HTERT RPE-1 (cell line): ENCODE measurements around the gene TBX5.
"Not testable (repeated sequence)": the region's sequence is repeated elsewhere in the genome, so short reads cannot be mapped to it uniquely, and the experiment has no call there.

Source experiments
- in situ Hi-C: fragments of 300-500 bp; cut with MboI; formaldehyde crosslinking; loops from 4 replicates; pipeline ENCODE4 v1.14.3; 2020; ENCODE audit warnings: low sequenced_read_pairs

TBX5 gene

GRCh38 chr12:114393569-114393968 is 12.4 kb downstream of the TBX5 start:
- in situ Hi-C loops = no loop called here

- in situ Hi-C loops = no loop called here
These were observed 13.0 kb downstream of the TBX5 start for GRCh38 chr12:114392909-114393308.

DNA sequence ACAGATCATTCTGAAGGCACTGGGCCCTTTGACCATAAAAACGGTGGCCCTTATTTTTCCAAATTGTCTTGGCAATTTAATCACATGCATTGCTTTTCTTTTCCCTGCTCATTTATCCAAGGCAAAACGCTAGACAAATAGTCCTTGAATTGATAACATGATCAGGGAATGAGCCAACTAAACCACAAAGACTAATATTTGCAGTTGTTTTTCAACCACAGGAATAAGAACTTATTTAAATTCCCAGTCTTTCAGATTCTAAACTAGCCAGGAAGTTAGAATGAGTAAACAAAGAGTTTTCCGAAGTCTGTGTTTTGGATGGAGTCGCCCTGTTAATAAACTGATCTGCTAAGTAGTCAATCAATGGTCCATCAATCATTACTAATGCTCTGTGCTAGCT is 14.9 kb downstream of the TBX5 start:
- in situ Hi-C loops = no loop called here

- in situ Hi-C loops = no loop called here
These were observed 21.2 kb downstream of the TBX5 start for GRCh38 chr12:114384739-114385138.

DNA sequence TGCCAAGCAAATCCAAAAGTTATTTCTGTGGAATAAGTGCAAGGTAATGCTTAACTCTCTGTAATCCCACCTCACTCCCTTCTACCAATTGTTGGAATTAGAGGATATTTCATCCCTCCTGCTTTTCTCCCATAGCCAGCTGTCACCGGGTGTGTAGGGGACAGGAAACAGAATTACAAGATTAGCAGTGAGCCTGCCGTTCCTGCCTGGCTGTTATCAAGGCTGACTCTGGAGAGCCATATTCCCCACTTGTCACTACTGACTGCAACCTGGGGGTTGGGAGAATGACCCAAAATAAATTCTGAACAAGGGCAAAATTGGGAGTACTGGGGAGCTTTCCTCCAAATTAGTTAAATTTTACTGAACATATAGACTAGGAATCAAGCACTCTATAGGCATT is 24.8 kb downstream of the TBX5 start:
- in situ Hi-C loops = no loop called here

DNA sequence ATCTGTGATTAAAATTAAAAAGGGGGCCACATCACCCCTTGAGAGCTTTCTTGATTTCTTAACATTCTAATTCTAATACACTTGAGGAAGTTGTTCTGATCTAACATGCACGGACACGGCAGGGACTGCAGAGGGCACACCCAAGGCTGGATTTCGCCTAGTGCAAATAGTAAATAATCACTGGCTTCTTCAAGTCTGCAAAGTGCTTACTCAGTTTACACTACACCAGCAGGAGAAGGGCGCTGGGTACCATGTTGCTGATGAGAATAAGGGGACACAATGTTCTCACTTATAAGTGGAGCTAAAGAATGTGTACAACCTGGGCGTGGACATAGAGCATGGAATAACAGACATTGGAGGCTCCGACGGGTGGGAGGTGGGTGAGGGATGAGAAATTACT is 34.2 kb downstream of the TBX5 start:
- in situ Hi-C loops = no loop called here

DNA sequence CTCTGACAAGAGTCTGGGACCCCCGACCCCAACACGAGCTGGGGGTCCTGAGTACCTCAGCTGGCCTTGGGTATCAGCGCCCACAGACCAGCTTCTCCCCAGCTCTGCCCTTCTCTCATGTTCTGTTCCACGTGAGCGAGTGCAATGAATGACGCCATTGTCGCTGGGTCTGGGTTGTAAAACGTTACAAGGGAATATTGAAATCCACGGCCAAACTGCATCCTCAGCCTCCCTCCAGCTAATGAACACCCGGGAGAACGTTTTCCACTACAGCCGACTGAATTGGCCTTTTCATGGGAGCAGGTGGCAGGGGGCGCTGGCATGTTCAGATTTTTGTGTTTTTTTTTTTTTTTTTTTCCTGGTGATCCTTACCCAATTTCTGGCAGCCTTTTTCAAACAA is 34.7 kb downstream of the TBX5 start:
- in situ Hi-C loops = no loop called here

- in situ Hi-C loops = no loop called here
These were observed 37.1 kb downstream of the TBX5 start for GRCh38 chr12:114368685-114369452.

- in situ Hi-C loops = no loop called here
These were observed 44.0 kb downstream of the TBX5 start for GRCh38 chr12:114361992-114362391.

- in situ Hi-C loops = no loop called here
These were observed 44.4 kb downstream of the TBX5 start for GRCh38 chr12:114361545-114361944.

- in situ Hi-C loops = no loop called here
These were observed 45.5 kb downstream of the TBX5 start for GRCh38 chr12:114360485-114360884.

DNA sequence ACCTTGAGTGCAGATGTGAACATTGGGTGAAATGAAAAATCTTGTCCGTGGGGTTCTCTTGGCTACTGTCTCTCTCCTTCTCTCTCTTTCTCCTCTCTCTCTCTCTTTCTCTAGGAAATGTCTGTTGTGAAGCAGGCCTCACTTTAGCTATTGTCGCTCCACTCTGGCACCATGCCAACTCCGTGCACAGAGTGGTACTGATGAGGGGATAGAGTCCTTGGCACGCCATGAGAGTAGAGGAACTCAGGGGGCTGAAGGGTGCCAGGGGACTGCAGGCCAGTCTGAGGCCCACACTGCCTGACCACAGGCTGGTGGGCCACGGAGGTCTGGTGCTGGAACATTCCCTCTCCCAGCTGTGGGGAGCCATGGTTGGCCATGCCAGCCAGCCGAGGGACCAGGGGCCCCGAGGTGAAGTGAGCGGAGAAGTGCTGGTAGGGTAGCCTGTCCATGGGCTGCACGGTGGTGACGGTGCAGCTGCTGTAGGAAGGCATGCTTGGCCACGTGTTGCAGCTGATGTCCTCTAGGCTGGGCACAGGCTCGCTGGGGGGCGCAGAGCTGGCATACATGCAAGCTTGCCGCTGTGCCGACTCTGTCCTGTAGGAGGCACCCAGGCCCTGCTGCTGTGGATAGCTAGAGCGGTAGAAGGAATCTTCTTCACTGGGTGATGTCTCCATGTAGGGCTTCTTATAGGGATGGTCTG is 50.4 kb downstream of the TBX5 start:
- in situ Hi-C loops = no loop called here

DNA sequence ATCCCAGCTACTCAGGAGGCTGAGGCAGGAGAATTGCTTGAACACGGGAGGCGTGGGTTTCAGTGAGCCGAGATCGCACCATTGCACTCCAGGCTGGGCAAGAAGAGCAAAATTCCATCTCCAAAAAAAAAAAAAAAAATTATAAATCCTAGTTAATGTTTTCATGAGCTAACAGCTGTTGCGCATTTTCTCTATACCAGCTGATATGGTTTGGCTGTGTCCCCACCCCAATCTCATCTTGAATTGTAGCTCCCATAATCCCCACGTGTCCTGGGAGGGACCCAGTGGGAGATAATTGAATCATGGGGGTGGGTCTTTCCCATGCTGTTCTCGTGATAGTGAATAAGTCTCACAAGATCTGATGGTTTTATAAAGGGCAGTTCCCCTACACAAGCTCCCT is 56.7 kb downstream of the TBX5 start:
- in situ Hi-C loops = not testable (repeated sequence)

GRCh38 chr12:114347861-114348260 is 58.1 kb downstream of the TBX5 start:
- in situ Hi-C loops = no loop called here

DNA sequence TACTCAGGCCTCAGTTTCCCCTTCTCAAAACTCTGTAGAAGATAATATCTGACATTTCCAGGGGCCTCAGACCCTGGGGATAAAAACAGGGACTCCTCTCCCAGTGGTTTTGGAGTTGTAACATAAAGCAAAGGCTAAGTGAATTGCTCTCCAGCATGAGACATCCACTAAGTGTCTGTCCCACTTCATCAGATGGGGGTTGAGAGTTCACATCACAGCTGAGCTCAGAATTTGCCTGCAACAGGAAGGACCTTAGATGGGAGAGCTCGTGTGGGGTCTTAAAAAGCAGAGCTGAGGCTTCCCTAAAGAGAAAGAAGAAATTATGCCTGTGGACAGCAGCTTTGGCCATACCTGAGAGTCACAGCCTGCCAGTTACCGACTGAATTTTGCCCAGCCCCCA is 61.1 kb downstream of the TBX5 start:
- in situ Hi-C loops = no loop called here

- in situ Hi-C loops = no loop called here
These were observed 61.7 kb downstream of the TBX5 start for GRCh38 chr12:114344303-114344663.

- in situ Hi-C loops = no loop called here
These were observed 62.2 kb downstream of the TBX5 start for GRCh38 chr12:114343585-114344302.

DNA sequence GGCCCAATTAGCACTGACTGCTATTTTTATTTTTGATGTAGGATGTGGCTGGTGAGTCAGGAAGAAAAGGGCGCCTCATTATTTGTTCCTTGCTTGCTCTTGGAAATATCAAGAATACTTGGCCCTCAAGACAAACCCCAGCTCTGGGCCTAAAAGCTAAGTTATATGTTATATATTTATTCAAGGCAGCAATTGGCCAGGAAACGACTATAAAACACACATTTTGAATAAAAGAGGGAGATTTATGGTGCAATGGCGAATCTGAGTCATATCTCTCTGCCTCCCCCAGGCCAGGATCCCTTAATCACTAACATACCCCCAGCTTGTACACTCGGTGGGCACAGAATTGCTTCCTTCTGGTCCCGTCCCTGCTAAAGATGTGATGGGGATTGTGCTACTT is 63.3 kb downstream of the TBX5 start:
- in situ Hi-C loops = no loop called here

- in situ Hi-C loops = no loop called here
These were observed 64.3 kb downstream of the TBX5 start for GRCh38 chr12:114341635-114342034.

DNA sequence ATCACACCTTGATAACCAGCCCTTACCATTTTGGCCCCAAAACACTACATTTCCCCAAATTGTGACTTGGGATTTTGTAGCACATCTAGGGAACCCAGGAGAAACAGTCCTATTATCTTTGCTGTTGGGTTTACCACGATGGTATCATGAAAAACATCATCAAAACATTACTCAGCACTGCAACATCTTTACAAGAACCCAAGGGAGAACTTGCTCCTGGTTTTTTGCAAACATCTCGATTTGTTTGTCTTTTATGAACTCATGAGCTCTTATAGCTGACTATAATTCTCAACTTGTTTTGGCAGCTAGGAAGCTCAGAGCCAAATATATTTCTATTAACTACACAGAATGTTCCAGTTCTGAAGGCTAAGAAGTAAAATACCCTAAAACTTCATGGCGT is 65.7 kb downstream of the TBX5 start:
- in situ Hi-C loops = no loop called here

DNA sequence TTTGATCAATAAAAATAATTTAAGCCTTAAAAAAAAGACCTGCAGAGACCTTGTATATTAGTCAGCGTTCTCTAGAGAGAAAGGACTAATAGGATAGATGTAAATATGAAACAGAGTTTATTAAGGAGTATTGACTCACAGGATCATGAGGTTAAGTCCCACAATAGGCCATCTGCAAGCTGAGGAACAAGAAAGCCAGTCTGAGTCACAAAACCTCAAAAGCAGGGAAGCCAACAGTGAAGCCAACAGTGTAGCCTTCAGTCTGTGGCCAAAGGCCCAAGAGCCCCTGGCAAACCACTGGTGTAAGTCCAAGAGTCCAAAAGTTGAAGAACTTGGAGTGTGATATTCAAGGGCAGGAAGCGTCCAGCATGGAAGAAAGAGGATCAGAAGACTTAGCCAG is 66.3 kb downstream of the TBX5 start:
- in situ Hi-C loops = no loop called here

- in situ Hi-C loops = no loop called here
These were observed 70.3 kb downstream of the TBX5 start for GRCh38 chr12:114335607-114336006.
